MCF 10A (cell line): ENCODE measurements around the gene CACNB4. TPM values are rescaled to one million over a fixed set of nuclear protein-coding genes. Genes with fewer than 3 reads are reported as not detected.

Experiments
- BruUV-seq: library from RNA; stranded (reverse); fragments of 400-500 nt; replicated peaks from 2 replicates; lab custom pipeline; 2021; lab: Mats Ljungman, UMichigan
- CTCF ChIA-PET: fragments of 300-600 bp; sonication (Branson Sonifier 250); formaldehyde crosslinking; extraction: SDS; loops from one replicate; lab custom pipeline; 2021; ENCODE audit warnings: antibody characterized with exemption, inconsistent platforms; lab: Yijun Ruan, JAX
- POLR2A ChIA-PET: fragments of 300-600, 350-650 bp; sonication (Branson Sonifier 250); formaldehyde crosslinking; extraction: SDS; loops from one replicate; lab custom pipeline; 2020; ENCODE audit warnings: antibody characterized with exemption, inconsistent platforms; lab: Yijun Ruan, JAX
- DNase-seq: peaks from one replicate; pipeline ENCODE4 v3.0.0-alpha.2; 2018; ENCODE audit not compliant: unreplicated experiment
- H3K27ac Mint-ChIP-seq: one replicate; pipeline ENCODE4 v1.8.0; 2022; ENCODE audit warnings: mild to moderate bottlenecking, low read depth, mixed read lengths; ENCODE audit not compliant: unreplicated experiment
- H3K27me3 Mint-ChIP-seq: one replicate; pipeline ENCODE4 v1.8.0; 2022; ENCODE audit warnings: mixed read lengths; ENCODE audit not compliant: insufficient read depth, unreplicated experiment
- H3K36me3 Mint-ChIP-seq: one replicate; pipeline ENCODE4 v1.8.0; 2022; ENCODE audit warnings: mild to moderate bottlenecking, moderate library complexity, mixed read lengths; ENCODE audit not compliant: insufficient read depth, unreplicated experiment
- H3K4me1 Mint-ChIP-seq: one replicate; pipeline ENCODE4 v1.8.0; 2022; ENCODE audit warnings: mixed read lengths; ENCODE audit not compliant: insufficient read depth, unreplicated experiment
- H3K4me3 Mint-ChIP-seq: one replicate; pipeline ENCODE4 v1.8.0; 2022; ENCODE audit warnings: mild to moderate bottlenecking, moderate library complexity, mixed read lengths; ENCODE audit not compliant: unreplicated experiment
- H3K9me3 Mint-ChIP-seq: one replicate; pipeline ENCODE4 v1.8.0; 2022; ENCODE audit warnings: mixed read lengths; ENCODE audit not compliant: unreplicated experiment
- CTCF ChIP-seq: fragments of 200-600 bp; IDR thresholded peaks from one replicate; pipeline ENCODE4 v1.8.0; 2022; ENCODE audit warnings: antibody characterized with exemption, mild to moderate bottlenecking; ENCODE audit not compliant: unreplicated experiment
- intact Hi-C: fragments of 100-400 bp; cut with micrococcal nuclease; formaldehyde crosslinking; loops from 2 replicates; pipeline ENCODE4 v1.14.1; 2022
- total RNA-seq: library from RNA; stranded (reverse); gene quantifications from 2 replicates; pipeline ENCODE4 v1.2.3, GENCODE V29; 2022

CACNB4 gene
- total RNA-seq, 1 experiment from 2014 or later = 0.49 TPM

- no peak for DNase-seq
- intact Hi-C loops = no loop called here
- no TSS peak for BruUV-seq
- H3K9me3 Mint-ChIP-seq = no peaks in the 10 kb centered on the region
- H3K36me3 Mint-ChIP-seq = no peaks in the 10 kb centered on the region
- no peak for TF ChIP-seq CTCF
- no peaks in the 10 kb centered on the region for H3K27me3 Mint-ChIP-seq
- no peaks in the 10 kb centered on the region for H3K4me1 Mint-ChIP-seq
- no peak overlapping the region for H3K4me3 Mint-ChIP-seq
- no peak overlapping the region for H3K27ac Mint-ChIP-seq
- POLR2A ChIA-PET = no interaction called here
- CTCF ChIA-PET = no interaction called here
Observed at GRCh38 chr2:152086231-152086630, 12.6 kb downstream of the CACNB4 start.

DNA sequence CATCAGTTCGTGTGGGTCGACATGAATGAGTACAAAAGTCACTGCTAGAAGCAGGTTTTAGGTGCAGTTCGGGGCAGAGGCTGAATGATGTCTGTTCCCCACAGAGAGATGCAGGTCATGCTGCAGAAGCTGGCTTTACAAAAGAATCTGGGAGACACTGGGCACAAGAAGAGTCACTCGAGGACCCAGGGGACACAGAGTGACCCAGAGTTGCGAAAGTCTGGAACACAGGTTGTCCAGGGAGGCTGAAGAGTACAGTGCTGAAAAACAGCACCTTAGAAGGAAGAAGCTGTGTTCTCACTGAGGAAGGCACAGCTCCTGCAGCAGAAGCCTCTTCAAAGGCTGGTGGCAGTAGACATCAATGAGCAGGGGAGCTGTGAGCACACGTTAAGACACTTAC lies 14.8 kb downstream of the CACNB4 start:
- Mint-ChIP-seq H3K4me3 (no peak overlapping the region), H3K27me3 (no peaks in the 10 kb centered on the region), H3K36me3 (no peaks in the 10 kb centered on the region), H3K4me1 (no peaks in the 10 kb centered on the region), H3K27ac (no peak overlapping the region), H3K9me3 (no peaks in the 10 kb centered on the region)
- POLR2A ChIA-PET = no interaction called here
- no peak for DNase-seq
- intact Hi-C loops = no loop called here
- BruUV-seq = no TSS peak
- TF ChIP-seq CTCF = no peak
- CTCF ChIA-PET = interaction anchor here (0.5 to 0.8 kb wide), 3 partner anchors 14 to 279 kb away, joined by 3 read pairs; no protein-coding TSS in a partner anchor

GRCh38 chr2:152083202-152083875 lies 15.5 kb downstream of the CACNB4 start:
- intact Hi-C loops = no loop called here
- ChIA-PET POLR2A (no interaction called here), CTCF (no interaction called here)
- Mint-ChIP-seq H3K27me3 (no peaks in the 10 kb centered on the region), H3K4me1 (no peaks in the 10 kb centered on the region), H3K36me3 (no peaks in the 10 kb centered on the region), H3K9me3 (no peaks in the 10 kb centered on the region), H3K27ac (no peak overlapping the region), H3K4me3 (no peak overlapping the region)
- TF ChIP-seq CTCF = no peak
- no peak for DNase-seq
- BruUV-seq = no TSS peak

GRCh38 chr2:152078662-152079061 lies 20.2 kb downstream of the CACNB4 start:
- POLR2A ChIA-PET = interaction anchor here (0.7 to 1.8 kb wide), 2 partner anchors 16 to 640 kb away, joined by 3 read pairs; no protein-coding TSS in a partner anchor
- H3K27me3 Mint-ChIP-seq = no peaks in the 10 kb centered on the region
- H3K27ac Mint-ChIP-seq = no peak overlapping the region
- no peaks in the 10 kb centered on the region for H3K36me3 Mint-ChIP-seq
- H3K9me3 Mint-ChIP-seq = no peaks in the 10 kb centered on the region
- DNase-seq = no peak
- TF ChIP-seq CTCF = no peak
- CTCF ChIA-PET = interaction anchor here (0.6 to 1.1 kb wide), 5 partner anchors 14 to 111 kb away, joined by 3 to 7 read pairs (median 3); no protein-coding TSS in a partner anchor
- no peak overlapping the region for H3K4me3 Mint-ChIP-seq
- no peaks in the 10 kb centered on the region for H3K4me1 Mint-ChIP-seq
- BruUV-seq = no TSS peak
- intact Hi-C loops = no loop called here
